Neutrophil (primary cell): ENCODE results near the gene MDH2.
"Not testable (repeated sequence)": the region's sequence is repeated elsewhere in the genome, so short reads cannot be mapped to it uniquely, and the experiment has no call there.

Source experiments
- H3K27ac ChIP-seq: fragments of 200-600 bp; sonication (generic); 2 replicates; pipeline ENCODE4 v1.5.1; 2016; ENCODE audit warnings: mild to moderate bottlenecking, moderate library complexity
- H3K27me3 ChIP-seq: fragments of 200-600 bp; sonication (generic); 2 replicates; pipeline ENCODE4 v1.6.0; 2016; ENCODE audit warnings: mild to moderate bottlenecking
- H3K36me3 ChIP-seq: fragments of 200-600 bp; sonication (generic); 2 replicates; pipeline ENCODE4 v1.5.1; 2017
- H3K4me1 ChIP-seq, 2 experiments: fragments of 200-600 bp in 1 of 2; sonication (generic) in 1 of 2; 1 replicate in 1 of 2; 2 replicates in 1 of 2; pipeline versions ENCODE4 v1.5.1 to v1.6.1; 2013 to 2016; ENCODE audit warnings: low read depth in 1 of 2, low read length in 1 of 2, mild to moderate bottlenecking in 1 of 2, moderate library complexity in 1 of 2; ENCODE audit not compliant: control insufficient read depth in 1 of 2, insufficient read depth in 1 of 2
- H3K4me3 ChIP-seq, 2 experiments: fragments of 200-600 bp in 1 of 2; sonication (generic) in 1 of 2; 1 replicate in 1 of 2; 2 replicates in 1 of 2; pipeline ENCODE4 v1.5.1; 2013 to 2016; ENCODE audit warnings: low read depth in 1 of 2, low read length in 1 of 2, mild to moderate bottlenecking in 1 of 2, moderate library complexity in 1 of 2
- H3K9me3 ChIP-seq: fragments of 200-600 bp; sonication (generic); 2 replicates; pipeline ENCODE4 v1.5.1; 2016
- TF ChIP-seq, protein P1 (sequence below): fragments of 200-600 bp; sonication (generic); IDR thresholded peaks from 2 replicates; pipeline ENCODE4 v1.5.1; 2016; ENCODE audit warnings: antibody characterized with exemption

Gene MDH2

DNA sequence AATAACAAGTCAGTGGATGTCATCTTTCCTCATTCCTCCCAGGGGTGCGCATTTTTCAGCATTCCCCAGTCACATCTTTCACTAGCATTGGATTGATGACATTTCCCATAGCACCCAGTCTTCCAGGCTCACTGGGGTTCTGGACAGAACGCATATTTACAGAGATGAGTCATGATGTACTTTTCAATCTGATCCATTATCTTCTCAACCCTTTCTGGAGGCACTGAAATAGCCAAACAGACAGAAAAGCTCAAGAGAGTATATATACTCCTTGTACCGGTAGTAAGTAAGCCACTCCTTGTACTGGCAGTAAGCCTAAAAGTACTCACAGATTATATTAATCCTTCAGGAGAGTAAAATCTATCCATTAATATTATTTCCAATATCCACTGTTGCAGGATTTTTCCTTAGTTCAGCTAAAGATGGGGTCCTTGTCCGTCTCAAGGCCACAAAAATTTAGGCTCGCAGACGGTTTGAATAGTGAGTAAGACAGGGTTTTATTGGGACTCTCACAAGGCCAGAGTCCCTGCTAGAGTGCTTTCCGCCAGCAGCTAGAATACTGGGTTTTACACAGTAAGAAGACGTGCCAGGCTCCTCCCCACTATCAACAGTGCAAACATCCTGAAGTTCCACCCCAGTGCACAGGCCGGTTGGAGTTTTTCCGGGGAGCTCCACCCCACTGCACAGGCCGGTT is 60.8 kb downstream of the MDH2 start:
- H3K27me3 ChIP-seq: no peaks in the 10 kb centered on the region
- no peaks in the 10 kb centered on the region for H3K9me3 ChIP-seq
- H3K27ac ChIP-seq: no peak overlapping the region
- H3K36me3 ChIP-seq: no peaks in the 10 kb centered on the region
- TF ChIP-seq, protein P1, sequence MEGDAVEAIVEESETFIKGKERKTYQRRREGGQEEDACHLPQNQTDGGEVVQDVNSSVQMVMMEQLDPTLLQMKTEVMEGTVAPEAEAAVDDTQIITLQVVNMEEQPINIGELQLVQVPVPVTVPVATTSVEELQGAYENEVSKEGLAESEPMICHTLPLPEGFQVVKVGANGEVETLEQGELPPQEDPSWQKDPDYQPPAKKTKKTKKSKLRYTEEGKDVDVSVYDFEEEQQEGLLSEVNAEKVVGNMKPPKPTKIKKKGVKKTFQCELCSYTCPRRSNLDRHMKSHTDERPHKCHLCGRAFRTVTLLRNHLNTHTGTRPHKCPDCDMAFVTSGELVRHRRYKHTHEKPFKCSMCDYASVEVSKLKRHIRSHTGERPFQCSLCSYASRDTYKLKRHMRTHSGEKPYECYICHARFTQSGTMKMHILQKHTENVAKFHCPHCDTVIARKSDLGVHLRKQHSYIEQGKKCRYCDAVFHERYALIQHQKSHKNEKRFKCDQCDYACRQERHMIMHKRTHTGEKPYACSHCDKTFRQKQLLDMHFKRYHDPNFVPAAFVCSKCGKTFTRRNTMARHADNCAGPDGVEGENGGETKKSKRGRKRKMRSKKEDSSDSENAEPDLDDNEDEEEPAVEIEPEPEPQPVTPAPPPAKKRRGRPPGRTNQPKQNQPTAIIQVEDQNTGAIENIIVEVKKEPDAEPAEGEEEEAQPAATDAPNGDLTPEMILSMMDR: no peak
- H3K4me3 ChIP-seq: no peak overlapping the region
- no peaks in the 10 kb centered on the region for H3K4me1 ChIP-seq

DNA sequence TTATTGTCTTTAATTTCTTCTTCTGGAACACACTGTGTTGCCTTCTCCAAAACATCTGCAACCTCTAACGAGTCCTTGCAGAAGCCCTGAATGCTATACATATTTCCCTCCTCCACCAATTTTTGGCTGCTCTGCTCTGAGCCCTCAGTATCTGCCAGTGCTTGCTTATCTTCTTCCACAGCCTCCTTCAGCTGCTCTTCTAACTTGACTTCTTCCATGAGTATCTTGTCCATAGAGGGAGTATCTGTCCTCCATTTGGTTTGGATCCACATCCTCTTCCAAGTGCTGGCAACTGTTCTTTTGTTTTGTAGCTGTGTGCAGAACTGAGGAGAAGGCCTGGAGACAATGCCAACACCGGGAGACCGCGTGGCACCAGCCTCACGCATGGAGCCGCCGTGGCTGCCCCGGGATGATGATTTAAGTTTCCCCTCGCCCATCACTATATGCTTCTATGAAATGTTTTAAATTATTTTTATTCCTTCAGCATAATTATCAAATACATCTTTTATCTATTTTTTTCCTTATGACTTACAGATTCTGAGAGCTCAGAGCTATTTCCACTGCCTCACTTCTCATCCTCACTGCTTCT is 65.2 kb downstream of the MDH2 start:
- not testable (repeated sequence) for H3K27me3 ChIP-seq, H3K36me3 ChIP-seq, H3K4me1 ChIP-seq, H3K4me3 ChIP-seq, H3K27ac ChIP-seq, H3K9me3 ChIP-seq

DNA sequence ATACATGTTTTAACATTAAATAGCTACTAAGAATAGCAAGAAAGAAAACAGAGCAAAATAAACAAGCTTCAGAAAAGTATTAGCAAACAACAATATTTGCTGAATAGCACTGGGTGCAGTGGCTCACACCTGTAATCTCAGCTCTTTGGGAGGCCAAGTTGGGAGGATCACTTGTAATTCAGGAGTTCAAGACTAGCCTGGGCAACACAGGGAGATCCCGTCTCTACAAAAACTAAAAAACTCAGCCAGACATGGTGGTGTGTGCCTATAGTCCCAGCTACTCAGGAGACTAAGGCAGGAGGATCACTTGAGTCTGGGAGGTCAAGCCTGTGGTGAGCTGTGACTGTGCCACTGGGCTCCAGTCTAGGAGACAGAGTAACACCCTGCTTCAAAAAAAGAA is 66.8 kb downstream of the MDH2 start:
- H3K27ac ChIP-seq, H3K36me3 ChIP-seq, H3K4me1 ChIP-seq, H3K4me3 ChIP-seq, H3K9me3 ChIP-seq, H3K27me3 ChIP-seq: not testable (repeated sequence)
